Pancreas (tissue), 10 donors: Measurements from ENCODE around the gene EIF1. TPM values are rescaled to one million over a fixed set of nuclear protein-coding genes. Genes with fewer than 3 reads are reported as not detected.
"Not testable (repeated sequence)": the region's sequence is repeated elsewhere in the genome, so short reads cannot be mapped to it uniquely, and the experiment has no call there.

Source experiments
- ATAC-seq, 4 donors: fragments of 200-7000 bp; cut with Tn5 transposase; one replicate each; pipeline versions ENCODE4 v1.8.0 to v1.9.1; 2020; ENCODE audit warnings: mild to moderate bottlenecking in 4 of 4, moderate library complexity in 4 of 4
- DNase-seq, 6 donors: peaks; one replicate each; pipeline ENCODE4 v3.0.0-alpha.2; 2020
- FAIRE-seq: peaks from 2 replicates; lab custom pipeline; 2012; peaks lifted over from hg19 to GRCh38; lab: Jason Lieb, UNC
- H3K27ac ChIP-seq, 4 donors: fragments of 200-600 bp; sonication (generic); 1 replicate in 3 of 4; 2 replicates in 1 of 4; pipeline versions ENCODE4 v1.5.0 to v1.8.0; 2020
- H3K27me3 ChIP-seq, 4 donors: fragments of 200-600 bp; one replicate each; pipeline ENCODE4 v1.8.0; 2021
- H3K36me3 ChIP-seq, 3 donors: fragments of 200-600 bp; sonication (generic) in 1 of 3; one replicate each; pipeline versions ENCODE4 v1.5.0 to v1.8.0; 2020 to 2021
- H3K4me1 ChIP-seq, 3 donors: fragments of 200-600 bp; one replicate each; pipeline ENCODE4 v1.8.0; 2021
- H3K4me3 ChIP-seq, 4 donors: fragments of 200-600 bp; sonication (generic) in 2 of 4; one replicate each; pipeline versions ENCODE4 v1.5.0 to v1.8.0; 2020 to 2021
- H3K9me3 ChIP-seq, 4 donors: fragments of 200-600 bp; one replicate each; pipeline ENCODE4 v1.8.0; 2021
- CTCF ChIP-seq, 4 donors: fragments of 200-600 bp; sonication (generic) in 3 of 4; IDR thresholded peaks; one replicate each; pipeline versions ENCODE4 v1.5.0 to v1.8.0; 2021; ENCODE audit warnings: antibody characterized with exemption in 4 of 4
- WGBS, 2 donors: extraction: QIAGEN DNeasy Blood & Tissue Kit; methylation state at CpG; one replicate each; pipeline ENCODE4 v1.1.7; 2013; 5-methylcytosine and 5-hydroxymethylcytosine counted together
- intact Hi-C, 3 donors: fragments of 100-400 bp; cut with DNase I; formaldehyde crosslinking; loops; one replicate each; pipeline versions ENCODE4 v1.11.1 to v1.14.2; 2022
- polyA plus RNA-seq, 2 donors: library from polyadenylated mRNA; stranded (reverse); fragments of 200-250 nt; gene quantifications; one replicate each; pipeline ENCODE4 v1.2.3, GENCODE V29; 2013
- total RNA-seq, 6 donors: library from RNA; stranded (reverse); fragmentation: NEBNext Ultra II Directional in 4 of 6; extraction: Animal tissue kit (Norgen Biotek cat#: 25700) in 4 of 6; gene quantifications; one replicate each; pipeline versions ENCODE4 v1.2.1 to v1.2.4, GENCODE V29; 2021 to 2023
- donor health status: healthy with polysubstance abuse.
- donor health status: DM: no; HTN: no; CAD: no; lungs with moderate emphysema.
- donor health status: DM: no; HTN: no; CAD: no.
- donor health status: control.
- donor health status: control.
- donor health status: Bipolar disorder and iron deficiency.
- donor health status: DM: yes; HTN: yes; CAD: no.
- donor health status: DM: no; HTN: no; CAD: no.
- donor health status: DM: no; HTN: no; CAD: no.
- donor health status: DM: yes; HTN: yes; CAD: no.

EIF1 gene
- total and polyA plus RNA-seq, 8 donors = 316 to 934 (median 554) TPM

GRCh38 chr17:41682631-41683030 lies 6.1 kb upstream of the EIF1 start:
- no peak overlapping the region for H3K4me3 ChIP-seq
- intact Hi-C loops = no loop called here
- H3K9me3 ChIP-seq = no peaks in the 10 kb centered on the region
- H3K27ac ChIP-seq = no peak overlapping the region
- H3K4me1 ChIP-seq = peaks cover 2 to 5% (median 2%) of the 10 kb centered on the region in 3 donors
- 86 to 89% methylated on average over 5 of the region's 5 CpGs for WGBS, 2 donors
- FAIRE-seq = no peak
- no peak for DNase-seq
- no peaks in the 10 kb centered on the region for H3K36me3 ChIP-seq
- TF ChIP-seq CTCF (IDR thresholded peaks at IDR 0.05) = no peak
- ATAC-seq = no peak
- H3K27me3 ChIP-seq = no peaks in the 10 kb centered on the region

GRCh38 chr17:41683441-41684007 lies 5.2 kb upstream of the EIF1 start:
- Histone ChIP-seq H3K4me3 (no peak overlapping the region), H3K36me3 (no peaks in the 10 kb centered on the region), H3K4me1 (peaks cover 6 to 9% (median 8%) of the 10 kb centered on the region in 3 donors), H3K9me3 (no peaks in the 10 kb centered on the region), H3K27ac (no peak overlapping the region), H3K27me3 (no peaks in the 10 kb centered on the region)
- DNase-seq = no peak
- no peak for TF ChIP-seq CTCF (IDR thresholded peaks at IDR 0.05)
- no peak for FAIRE-seq
- intact Hi-C loops = no loop called here
- 68 to 69% methylated on average over 8 of the region's 8 CpGs for WGBS, 2 donors
- no peak for ATAC-seq

- WGBS, 2 donors = 55 to 62% methylated on average over 4 of the region's 4 CpGs
- Histone ChIP-seq H3K4me1 (peaks cover 6 to 9% (median 8%) of the 10 kb centered on the region in 3 donors), H3K9me3 (no peaks in the 10 kb centered on the region), H3K27me3 (no peaks in the 10 kb centered on the region), H3K36me3 (no peaks in the 10 kb centered on the region), H3K4me3 (no peak overlapping the region), H3K27ac (no peak overlapping the region)
- intact Hi-C loops = no loop called here
- DNase-seq = no peak
- no peak for FAIRE-seq
- no peak for TF ChIP-seq CTCF (IDR thresholded peaks at IDR 0.05)
- ATAC-seq = no peak
These were observed 4.7 kb upstream of the EIF1 start for GRCh38 chr17:41684035-41684434.

GRCh38 chr17:41685753-41686152 lies 2.9 kb upstream of the EIF1 start:
- H3K27ac ChIP-seq, H3K9me3 ChIP-seq, ATAC-seq, FAIRE-seq, H3K4me3 ChIP-seq, intact Hi-C loops, DNase-seq, H3K27me3 ChIP-seq: not testable (repeated sequence)
- Histone ChIP-seq H3K36me3 (peaks cover 8 to 14% (median 14%) of the 10 kb centered on the region in 3 donors), H3K4me1 (peaks cover 15 to 18% (median 16%) of the 10 kb centered on the region in 3 donors)
- 94% methylated on average over 13 of the region's 13 CpGs for WGBS, 2 donors

- no peak for TF ChIP-seq CTCF (IDR thresholded peaks at IDR 0.05)
- H3K9me3 ChIP-seq = no peaks in the 10 kb centered on the region
- no peaks in the 10 kb centered on the region for H3K27me3 ChIP-seq
- no peak for ATAC-seq
- H3K36me3 ChIP-seq = peaks cover 14 to 20% (median 19%) of the 10 kb centered on the region in 3 donors
- intact Hi-C loops = no loop called here
- no peak overlapping the region for H3K27ac ChIP-seq
- no peak for FAIRE-seq
- DNase-seq = no peak
- peaks cover 20 to 23% (median 21%) of the 10 kb centered on the region in 3 donors for H3K4me1 ChIP-seq
- H3K4me3 ChIP-seq = no peak overlapping the region
- WGBS, 2 donors = 90 to 93% methylated on average over 4 of the region's 4 CpGs
These were observed 2.4 kb upstream of the EIF1 start for GRCh38 chr17:41686281-41686680.
